NCI-H1417 (cell line): ENCODE measurements around the gene CTAG1B.
"Not testable (repeated sequence)": the region's sequence is repeated elsewhere in the genome, so short reads cannot be mapped to it uniquely, and the experiment has no call there.

ENCODE experiments used
- DNase-seq, 3 experiments: peaks; one replicate each; lab custom pipeline; 2025; lab: John Stamatoyannopoulos, UW

CTAG1B gene

GRCh38 chrX:154584585-154585183 is 34.4 kb downstream of the CTAG1B start, which contains the start of gene CTAG1A:
TSS of gene CTAG1A (plus strand) at chrX:154585133. CDS start at chrX:154585207, 74 bp downstream.
- not testable (repeated sequence) for DNase-seq

GRCh38 chrX:154582994-154583393 is 36.1 kb downstream of the CTAG1B start:
- not testable (repeated sequence) for DNase-seq

GRCh38 chrX:154575076-154575475 is 44.0 kb downstream of the CTAG1B start:
- DNase-seq: not testable (repeated sequence)

GRCh38 chrX:154573061-154573460 is 46.0 kb downstream of the CTAG1B start:
- DNase-seq: not testable (repeated sequence)

- not testable (repeated sequence) for DNase-seq
These were observed 48.7 kb downstream of the CTAG1B start for GRCh38 chrX:154570361-154570760.
